ENCODE results near the gene KIF6. TPM values are rescaled to one million over a fixed set of nuclear protein-coding genes. Genes with fewer than 3 reads are reported as not detected.

KIF6 gene
- total RNA-seq, 1 donor from 2014 or later = 1.5 TPM

DNA sequence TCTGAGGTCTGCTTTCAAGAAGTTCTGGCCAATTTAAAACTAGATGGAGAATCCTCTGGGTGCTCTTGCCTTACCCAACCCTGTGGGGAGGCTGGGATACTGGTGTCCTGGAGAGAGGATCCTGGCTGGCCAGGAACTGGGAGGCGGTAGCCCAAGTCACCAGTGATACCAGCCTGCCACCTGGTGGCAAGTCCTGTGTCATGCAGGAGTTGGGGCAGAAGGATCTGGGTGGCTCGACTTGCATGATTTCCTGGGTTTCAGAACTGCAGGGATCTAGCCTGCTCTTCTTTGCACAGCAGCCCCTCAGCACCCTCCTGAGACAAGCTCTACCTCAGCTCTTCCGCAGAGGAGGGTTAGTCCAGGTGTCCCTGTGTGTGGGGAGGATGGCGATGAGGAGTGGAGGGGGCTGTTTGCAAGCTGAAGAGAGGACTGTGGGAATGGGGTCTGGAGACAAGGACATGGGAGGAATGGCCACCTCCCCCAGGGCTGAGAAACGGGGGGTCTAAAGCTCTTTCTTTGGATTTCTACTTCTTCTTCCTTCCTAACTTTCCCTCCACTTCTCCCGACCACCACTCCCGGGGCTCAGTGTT lies 415.2 kb downstream of the KIF6 start:
- DNase-seq (ENCODE audit: low read depth, low spot score) = peak; percentile 83
- Mint-ChIP-seq H3K36me3 (ENCODE audit: low read depth) (peaks cover 4% of the 10 kb centered on the region), H3K9me3 (no peaks in the 10 kb centered on the region), H3K27ac (ENCODE audit: unreplicated experiment) (no peak overlapping the region), H3K4me1 (no peaks in the 10 kb centered on the region), H3K27me3 (ENCODE audit: low read depth) (peaks cover 53% of the 10 kb centered on the region), H3K4me3 (no peak overlapping the region)
- TF ChIP-seq, protein P1, sequence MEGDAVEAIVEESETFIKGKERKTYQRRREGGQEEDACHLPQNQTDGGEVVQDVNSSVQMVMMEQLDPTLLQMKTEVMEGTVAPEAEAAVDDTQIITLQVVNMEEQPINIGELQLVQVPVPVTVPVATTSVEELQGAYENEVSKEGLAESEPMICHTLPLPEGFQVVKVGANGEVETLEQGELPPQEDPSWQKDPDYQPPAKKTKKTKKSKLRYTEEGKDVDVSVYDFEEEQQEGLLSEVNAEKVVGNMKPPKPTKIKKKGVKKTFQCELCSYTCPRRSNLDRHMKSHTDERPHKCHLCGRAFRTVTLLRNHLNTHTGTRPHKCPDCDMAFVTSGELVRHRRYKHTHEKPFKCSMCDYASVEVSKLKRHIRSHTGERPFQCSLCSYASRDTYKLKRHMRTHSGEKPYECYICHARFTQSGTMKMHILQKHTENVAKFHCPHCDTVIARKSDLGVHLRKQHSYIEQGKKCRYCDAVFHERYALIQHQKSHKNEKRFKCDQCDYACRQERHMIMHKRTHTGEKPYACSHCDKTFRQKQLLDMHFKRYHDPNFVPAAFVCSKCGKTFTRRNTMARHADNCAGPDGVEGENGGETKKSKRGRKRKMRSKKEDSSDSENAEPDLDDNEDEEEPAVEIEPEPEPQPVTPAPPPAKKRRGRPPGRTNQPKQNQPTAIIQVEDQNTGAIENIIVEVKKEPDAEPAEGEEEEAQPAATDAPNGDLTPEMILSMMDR (conservative IDR thresholded peaks at IDR 0.05) = peak; percentile 91

DNA sequence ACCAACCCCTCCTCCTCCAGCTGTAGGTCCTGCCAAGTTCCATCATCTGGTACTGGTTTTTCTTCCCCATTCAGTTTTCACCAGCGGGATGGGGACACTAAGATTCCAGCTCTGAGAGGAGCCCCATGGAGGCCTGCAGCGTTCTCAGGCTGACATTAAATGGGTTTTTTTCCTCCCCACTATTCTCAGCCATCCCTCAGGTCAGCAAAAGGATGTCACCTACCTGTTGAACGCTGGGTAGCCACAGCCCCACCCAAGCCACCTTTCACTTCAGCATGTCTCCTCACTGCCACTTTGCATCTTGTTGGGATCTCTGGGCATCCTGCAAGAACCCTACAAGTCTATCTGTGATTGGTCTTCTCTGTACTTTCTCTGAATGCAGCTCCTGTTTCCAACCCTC lies 417.7 kb downstream of the KIF6 start:
- H3K4me1 Mint-ChIP-seq = peaks cover 6% of the 10 kb centered on the region
- DNase-seq (ENCODE audit: low read depth, low spot score) = no peak
- H3K36me3 Mint-ChIP-seq (ENCODE audit: low read depth) = peaks cover 4% of the 10 kb centered on the region
- TF ChIP-seq, protein P1 (conservative IDR thresholded peaks at IDR 0.05) = no peak
- no peak overlapping the region for H3K4me3 Mint-ChIP-seq
- H3K27ac Mint-ChIP-seq (ENCODE audit: unreplicated experiment) = no peak overlapping the region
- no peaks in the 10 kb centered on the region for H3K9me3 Mint-ChIP-seq
- peaks cover 27% of the 10 kb centered on the region for H3K27me3 Mint-ChIP-seq (ENCODE audit: low read depth)

DNA sequence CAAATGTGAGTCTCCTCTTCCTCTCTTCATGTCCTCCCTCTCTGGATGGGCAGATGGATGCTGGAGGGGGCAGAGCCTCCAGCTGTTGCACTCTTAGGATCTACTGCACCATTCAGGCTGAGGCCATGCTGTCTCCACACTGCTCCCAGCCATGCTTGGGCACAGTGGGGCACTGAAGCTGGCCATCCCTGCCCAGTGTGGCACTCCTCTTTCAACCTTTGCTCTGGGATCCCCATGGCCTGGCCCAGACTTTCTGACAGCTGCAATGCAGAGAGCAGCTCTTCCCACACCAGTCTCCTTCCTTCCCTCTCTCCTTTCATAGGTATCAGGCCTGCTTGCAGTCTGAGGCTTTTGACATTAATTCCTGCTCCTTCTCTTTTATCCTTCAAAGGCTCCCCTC lies 420.3 kb downstream of the KIF6 start:
- no peak overlapping the region for H3K4me3 Mint-ChIP-seq
- H3K27ac Mint-ChIP-seq (ENCODE audit: unreplicated experiment) = no peak overlapping the region
- H3K4me1 Mint-ChIP-seq = peaks cover 11% of the 10 kb centered on the region
- peaks cover 4% of the 10 kb centered on the region for H3K27me3 Mint-ChIP-seq (ENCODE audit: low read depth)
- TF ChIP-seq, protein P1 (conservative IDR thresholded peaks at IDR 0.05) = no peak
- H3K36me3 Mint-ChIP-seq (ENCODE audit: low read depth) = no peaks in the 10 kb centered on the region
- no peaks in the 10 kb centered on the region for H3K9me3 Mint-ChIP-seq
- no peak for DNase-seq (ENCODE audit: low read depth, low spot score)

DNA sequence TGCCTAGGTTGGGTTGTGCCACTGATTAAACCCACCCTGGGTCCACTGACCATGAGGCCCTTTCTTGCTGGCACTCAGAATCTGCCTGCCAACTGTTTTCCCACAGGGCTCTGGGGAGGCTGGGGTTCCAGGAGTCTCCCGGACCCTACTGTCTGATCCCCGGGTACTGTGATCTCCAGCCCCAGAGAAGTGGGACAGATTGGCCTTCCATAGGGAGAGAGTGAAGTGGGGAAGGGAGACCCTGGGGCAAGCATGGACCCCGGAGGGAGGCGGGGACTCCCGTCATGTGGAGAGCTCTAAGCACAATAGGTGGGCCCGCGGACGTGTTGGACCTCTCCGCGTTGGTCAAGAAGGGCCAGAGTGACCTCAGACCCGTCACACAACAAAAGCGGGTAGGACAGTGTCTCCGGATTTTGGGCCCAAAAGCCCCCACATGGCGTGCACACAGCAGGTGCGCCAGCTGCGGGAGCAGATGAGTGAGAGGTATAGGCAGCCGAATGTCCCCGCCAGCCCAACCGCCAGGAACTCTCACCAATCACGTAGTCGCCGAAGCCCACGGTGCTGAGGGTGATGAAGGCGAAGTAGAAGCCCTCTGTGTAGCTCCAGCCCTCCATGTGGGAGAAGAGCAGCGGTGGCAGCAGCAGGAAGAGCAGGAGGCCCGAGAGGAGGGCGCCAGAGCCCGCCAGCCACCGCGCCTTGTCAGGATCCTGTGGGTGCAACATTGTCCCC lies 421.6 kb downstream of the KIF6 start:
- Mint-ChIP-seq H3K4me3 (no peak overlapping the region), H3K27ac (ENCODE audit: unreplicated experiment) (no peak overlapping the region), H3K36me3 (ENCODE audit: low read depth) (no peaks in the 10 kb centered on the region), H3K4me1 (peaks cover 11% of the 10 kb centered on the region), H3K27me3 (ENCODE audit: low read depth) (no peaks in the 10 kb centered on the region), H3K9me3 (no peaks in the 10 kb centered on the region)
- no peak for DNase-seq (ENCODE audit: low read depth, low spot score)
- TF ChIP-seq, protein P1 (conservative IDR thresholded peaks at IDR 0.05) = no peak

DNA sequence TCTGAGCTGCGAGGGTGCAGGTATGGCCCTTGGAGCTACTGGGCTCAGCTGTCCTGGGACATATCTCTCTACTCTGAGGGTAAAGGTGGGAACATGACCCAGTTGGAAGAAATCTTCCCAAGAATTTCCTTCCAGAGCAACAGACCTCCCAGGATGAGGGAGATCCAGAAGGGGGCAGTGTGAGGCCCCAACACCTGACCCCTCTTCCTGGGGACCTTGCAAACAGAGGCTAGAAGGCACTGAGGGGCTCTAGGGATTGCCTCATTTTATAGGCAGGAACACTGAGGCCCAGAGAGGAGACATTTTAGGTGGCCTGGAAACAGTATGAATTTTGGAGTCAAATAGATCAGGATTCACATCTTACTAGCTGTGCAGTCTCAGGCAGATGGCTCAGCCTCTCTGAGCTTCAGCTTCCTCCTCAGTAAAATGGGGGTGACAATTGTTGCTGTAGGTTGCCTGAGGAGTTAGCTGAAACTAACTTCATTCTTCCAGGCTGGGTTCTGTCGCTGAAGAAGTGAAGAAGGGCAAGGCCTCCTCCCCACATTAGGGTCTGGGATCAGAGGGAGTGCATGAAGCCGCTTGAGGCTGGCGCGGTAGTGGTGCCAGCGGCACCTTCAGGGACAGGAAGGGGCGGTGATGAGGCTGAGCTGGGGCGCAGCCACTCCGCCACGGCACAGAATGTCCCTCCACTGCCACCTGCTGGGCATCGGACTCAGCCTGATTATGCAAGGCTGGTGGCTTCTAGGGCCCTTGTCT lies 422.4 kb downstream of the KIF6 start:
- Mint-ChIP-seq H3K36me3 (ENCODE audit: low read depth) (no peaks in the 10 kb centered on the region), H3K9me3 (no peaks in the 10 kb centered on the region), H3K27ac (ENCODE audit: unreplicated experiment) (no peak overlapping the region), H3K4me1 (peaks cover 11% of the 10 kb centered on the region), H3K27me3 (ENCODE audit: low read depth) (no peaks in the 10 kb centered on the region), H3K4me3 (no peak overlapping the region)
- DNase-seq (ENCODE audit: low read depth, low spot score) = peak; percentile 93
- TF ChIP-seq, protein P1 (conservative IDR thresholded peaks at IDR 0.05) = peak; percentile 95
